Liver (tissue), 3 donors: Measurements from ENCODE around the gene TCF19.

Source experiments
- FOXA2 ChIP-seq: IDR thresholded peaks from 2 replicates; pipeline ENCODE4 v1.6.1; 2016; ENCODE audit warnings: antibody characterized with exemption
- GABPA ChIP-seq, 2 donors: IDR thresholded peaks in 1 of 2; conservative IDR thresholded peaks in 1 of 2; 2 replicates each; pipeline ENCODE4 v1.6.1; 2016; ENCODE audit warnings: antibody characterized with exemption in 2 of 2, mild to moderate bottlenecking in 1 of 2, moderate library complexity in 1 of 2
- JUND ChIP-seq, 2 donors: IDR thresholded peaks; 2 replicates each; pipeline ENCODE4 v1.6.1; 2016; ENCODE audit warnings: antibody characterized with exemption in 2 of 2
- MAX ChIP-seq: IDR thresholded peaks from 2 replicates; pipeline ENCODE4 v1.6.1; 2016; ENCODE audit warnings: antibody characterized with exemption
- RAD21 ChIP-seq, 2 donors: IDR thresholded peaks; 2 replicates each; pipeline ENCODE4 v1.6.1; 2016; ENCODE audit warnings: antibody characterized with exemption in 2 of 2, mild to moderate bottlenecking in 2 of 2
- SP1 ChIP-seq: IDR thresholded peaks from 2 replicates; pipeline ENCODE4 v1.6.1; 2018; ENCODE audit warnings: antibody characterized with exemption, mild to moderate bottlenecking
- TAF1 ChIP-seq: conservative IDR thresholded peaks from 2 replicates; pipeline ENCODE4 v1.6.1; 2016; ENCODE audit warnings: antibody characterized with exemption, mild to moderate bottlenecking
- YY1 ChIP-seq: IDR thresholded peaks from 2 replicates; pipeline ENCODE4 v1.6.1; 2016; ENCODE audit warnings: antibody characterized with exemption, mild to moderate bottlenecking
- TF ChIP-seq, protein P1 (sequence below): fragments of 150-350 bp; IDR thresholded peaks from 2 replicates; pipeline ENCODE4 v1.5.1; 2017; ENCODE audit warnings: improper control_type of control experiment, low read depth, low read length; ENCODE audit not compliant: missing input control
- TF ChIP-seq, protein P2 (sequence below): IDR thresholded peaks from 2 replicates; pipeline ENCODE4 v1.6.1; 2016; ENCODE audit warnings: antibody characterized with exemption
- TF ChIP-seq, protein P3 (sequence below): IDR thresholded peaks from 2 replicates; pipeline ENCODE4 v1.6.1; 2016; ENCODE audit warnings: antibody characterized with exemption, mild to moderate bottlenecking
- donor health status: healthy.
- donor health status: healthy.

GRCh38 chr6:31158140-31158862 lies at the start of gene TCF19:
- TF ChIP-seq, protein P1, sequence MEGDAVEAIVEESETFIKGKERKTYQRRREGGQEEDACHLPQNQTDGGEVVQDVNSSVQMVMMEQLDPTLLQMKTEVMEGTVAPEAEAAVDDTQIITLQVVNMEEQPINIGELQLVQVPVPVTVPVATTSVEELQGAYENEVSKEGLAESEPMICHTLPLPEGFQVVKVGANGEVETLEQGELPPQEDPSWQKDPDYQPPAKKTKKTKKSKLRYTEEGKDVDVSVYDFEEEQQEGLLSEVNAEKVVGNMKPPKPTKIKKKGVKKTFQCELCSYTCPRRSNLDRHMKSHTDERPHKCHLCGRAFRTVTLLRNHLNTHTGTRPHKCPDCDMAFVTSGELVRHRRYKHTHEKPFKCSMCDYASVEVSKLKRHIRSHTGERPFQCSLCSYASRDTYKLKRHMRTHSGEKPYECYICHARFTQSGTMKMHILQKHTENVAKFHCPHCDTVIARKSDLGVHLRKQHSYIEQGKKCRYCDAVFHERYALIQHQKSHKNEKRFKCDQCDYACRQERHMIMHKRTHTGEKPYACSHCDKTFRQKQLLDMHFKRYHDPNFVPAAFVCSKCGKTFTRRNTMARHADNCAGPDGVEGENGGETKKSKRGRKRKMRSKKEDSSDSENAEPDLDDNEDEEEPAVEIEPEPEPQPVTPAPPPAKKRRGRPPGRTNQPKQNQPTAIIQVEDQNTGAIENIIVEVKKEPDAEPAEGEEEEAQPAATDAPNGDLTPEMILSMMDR = no peak
- TF ChIP-seq MAX (no peak), SP1 (peak; percentile 96), GABPA (IDR thresholded peaks at IDR 0.05 in 1 of 2, conservative IDR thresholded peaks at IDR 0.05 in 1 of 2) (no peak), JUND (IDR thresholded peaks at IDR 0.05) (no peak), RAD21 (IDR thresholded peaks at IDR 0.05) (no peak), YY1 (peak; percentile 65), TAF1 (no peak), FOXA2 (no peak)
- TF ChIP-seq, protein P2, sequence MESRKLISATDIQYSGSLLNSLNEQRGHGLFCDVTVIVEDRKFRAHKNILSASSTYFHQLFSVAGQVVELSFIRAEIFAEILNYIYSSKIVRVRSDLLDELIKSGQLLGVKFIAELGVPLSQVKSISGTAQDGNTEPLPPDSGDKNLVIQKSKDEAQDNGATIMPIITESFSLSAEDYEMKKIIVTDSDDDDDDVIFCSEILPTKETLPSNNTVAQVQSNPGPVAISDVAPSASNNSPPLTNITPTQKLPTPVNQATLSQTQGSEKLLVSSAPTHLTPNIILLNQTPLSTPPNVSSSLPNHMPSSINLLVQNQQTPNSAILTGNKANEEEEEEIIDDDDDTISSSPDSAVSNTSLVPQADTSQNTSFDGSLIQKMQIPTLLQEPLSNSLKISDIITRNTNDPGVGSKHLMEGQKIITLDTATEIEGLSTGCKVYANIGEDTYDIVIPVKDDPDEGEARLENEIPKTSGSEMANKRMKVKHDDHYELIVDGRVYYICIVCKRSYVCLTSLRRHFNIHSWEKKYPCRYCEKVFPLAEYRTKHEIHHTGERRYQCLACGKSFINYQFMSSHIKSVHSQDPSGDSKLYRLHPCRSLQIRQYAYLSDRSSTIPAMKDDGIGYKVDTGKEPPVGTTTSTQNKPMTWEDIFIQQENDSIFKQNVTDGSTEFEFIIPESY = no peak
- TF ChIP-seq, protein P3, sequence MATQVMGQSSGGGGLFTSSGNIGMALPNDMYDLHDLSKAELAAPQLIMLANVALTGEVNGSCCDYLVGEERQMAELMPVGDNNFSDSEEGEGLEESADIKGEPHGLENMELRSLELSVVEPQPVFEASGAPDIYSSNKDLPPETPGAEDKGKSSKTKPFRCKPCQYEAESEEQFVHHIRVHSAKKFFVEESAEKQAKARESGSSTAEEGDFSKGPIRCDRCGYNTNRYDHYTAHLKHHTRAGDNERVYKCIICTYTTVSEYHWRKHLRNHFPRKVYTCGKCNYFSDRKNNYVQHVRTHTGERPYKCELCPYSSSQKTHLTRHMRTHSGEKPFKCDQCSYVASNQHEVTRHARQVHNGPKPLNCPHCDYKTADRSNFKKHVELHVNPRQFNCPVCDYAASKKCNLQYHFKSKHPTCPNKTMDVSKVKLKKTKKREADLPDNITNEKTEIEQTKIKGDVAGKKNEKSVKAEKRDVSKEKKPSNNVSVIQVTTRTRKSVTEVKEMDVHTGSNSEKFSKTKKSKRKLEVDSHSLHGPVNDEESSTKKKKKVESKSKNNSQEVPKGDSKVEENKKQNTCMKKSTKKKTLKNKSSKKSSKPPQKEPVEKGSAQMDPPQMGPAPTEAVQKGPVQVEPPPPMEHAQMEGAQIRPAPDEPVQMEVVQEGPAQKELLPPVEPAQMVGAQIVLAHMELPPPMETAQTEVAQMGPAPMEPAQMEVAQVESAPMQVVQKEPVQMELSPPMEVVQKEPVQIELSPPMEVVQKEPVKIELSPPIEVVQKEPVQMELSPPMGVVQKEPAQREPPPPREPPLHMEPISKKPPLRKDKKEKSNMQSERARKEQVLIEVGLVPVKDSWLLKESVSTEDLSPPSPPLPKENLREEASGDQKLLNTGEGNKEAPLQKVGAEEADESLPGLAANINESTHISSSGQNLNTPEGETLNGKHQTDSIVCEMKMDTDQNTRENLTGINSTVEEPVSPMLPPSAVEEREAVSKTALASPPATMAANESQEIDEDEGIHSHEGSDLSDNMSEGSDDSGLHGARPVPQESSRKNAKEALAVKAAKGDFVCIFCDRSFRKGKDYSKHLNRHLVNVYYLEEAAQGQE = no peak
